HG02623 (cell line): ENCODE measurements around the gene RHOH.
"Not testable (repeated sequence)": the region's sequence is repeated elsewhere in the genome, so short reads cannot be mapped to it uniquely, and the experiment has no call there.

Experiments used
- ATAC-seq: cut with Tn5 transposase; IDR thresholded peaks from one replicate; pipeline ENCODE4 v1.9.1; 2021; ENCODE audit warnings: moderate library complexity; ENCODE audit not compliant: unreplicated experiment

The RHOH gene

DNA sequence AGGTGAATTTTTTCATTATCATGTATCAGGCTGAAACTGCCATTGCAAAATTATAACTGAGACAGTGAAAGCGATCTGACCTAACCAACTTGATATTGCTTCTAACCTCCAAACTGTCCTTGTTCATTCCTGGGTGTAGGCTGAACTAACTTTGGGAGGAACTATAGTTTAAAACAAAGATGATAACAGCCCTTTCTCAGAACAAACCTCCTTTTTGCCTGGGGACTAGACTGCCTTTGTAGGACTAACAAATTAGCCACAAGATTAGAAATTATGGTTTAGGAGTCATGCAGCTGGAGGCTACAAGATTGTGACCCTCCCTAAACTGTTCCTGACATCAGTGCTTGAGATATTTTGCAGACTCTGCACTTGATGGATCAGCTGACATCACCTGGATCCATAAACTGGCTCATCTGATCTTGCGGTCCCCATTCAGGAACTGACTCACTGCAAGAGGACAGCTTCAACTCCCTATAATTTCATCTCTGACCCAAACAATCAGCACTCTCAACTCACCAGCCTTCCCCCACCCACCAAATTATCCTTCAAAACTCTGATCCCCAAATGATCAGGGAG, 93.9 kb downstream of the RHOH start:
- not testable (repeated sequence) for ATAC-seq

DNA sequence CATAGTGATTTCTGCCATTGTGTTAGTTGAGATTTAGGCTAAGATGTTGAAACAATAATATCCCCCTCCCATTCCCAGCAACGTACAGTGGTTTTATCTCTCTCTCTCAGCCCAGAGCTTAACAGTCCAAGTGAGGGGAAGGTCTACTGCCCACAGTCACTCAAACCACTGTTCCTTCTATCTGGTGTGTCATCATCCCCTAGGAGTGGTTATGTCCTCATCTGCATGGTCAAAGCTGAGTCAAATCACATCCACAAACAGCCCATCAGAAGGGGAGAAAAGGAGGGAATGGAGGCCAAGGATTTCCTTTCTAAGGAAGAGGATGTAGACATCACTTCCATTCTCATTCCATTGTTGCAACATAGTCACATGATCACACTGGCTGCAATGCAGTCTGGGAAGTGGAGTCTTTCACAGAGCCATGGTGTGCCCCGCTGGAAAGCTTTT, 95.5 kb downstream of the RHOH start:
- ATAC-seq: no peak

DNA sequence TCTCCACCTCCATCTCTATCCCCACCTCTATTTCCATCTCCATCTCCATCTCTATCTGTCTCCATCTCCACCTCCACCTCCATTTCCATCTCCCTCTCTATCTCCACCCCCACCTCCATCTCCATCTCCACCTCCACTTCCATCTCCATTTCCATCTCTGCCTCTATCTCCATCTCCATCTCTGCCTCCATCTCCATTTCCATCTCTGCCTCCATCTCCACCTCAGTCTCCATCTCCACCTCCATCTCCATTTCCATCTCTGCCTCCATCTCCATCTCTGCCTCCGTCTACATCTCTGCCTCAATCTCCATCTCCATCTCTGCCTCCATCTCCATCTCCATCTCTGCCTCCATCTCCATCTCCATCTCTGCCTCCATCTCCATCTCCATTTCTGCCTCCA, 97.5 kb downstream of the RHOH start:
- no peak for ATAC-seq

DNA sequence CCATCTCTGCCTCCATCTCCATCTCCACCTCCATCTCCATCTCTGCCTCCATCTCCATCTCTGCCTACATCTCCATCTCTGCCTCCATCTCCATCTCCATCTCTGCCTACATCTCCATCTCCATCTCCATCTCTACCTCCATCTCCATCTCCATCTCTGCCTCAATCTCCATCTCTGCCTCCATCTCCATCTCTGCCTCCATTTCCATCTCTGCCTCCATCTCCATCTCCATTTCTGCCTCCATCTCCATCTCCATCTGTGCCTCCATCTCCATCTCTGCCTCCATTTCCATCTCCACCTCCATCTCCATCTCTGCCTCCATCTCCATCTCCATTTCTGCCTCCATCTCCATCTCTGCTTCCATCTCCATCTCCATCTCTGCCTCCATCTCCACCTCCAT, 98.2 kb downstream of the RHOH start:
- not testable (repeated sequence) for ATAC-seq

DNA sequence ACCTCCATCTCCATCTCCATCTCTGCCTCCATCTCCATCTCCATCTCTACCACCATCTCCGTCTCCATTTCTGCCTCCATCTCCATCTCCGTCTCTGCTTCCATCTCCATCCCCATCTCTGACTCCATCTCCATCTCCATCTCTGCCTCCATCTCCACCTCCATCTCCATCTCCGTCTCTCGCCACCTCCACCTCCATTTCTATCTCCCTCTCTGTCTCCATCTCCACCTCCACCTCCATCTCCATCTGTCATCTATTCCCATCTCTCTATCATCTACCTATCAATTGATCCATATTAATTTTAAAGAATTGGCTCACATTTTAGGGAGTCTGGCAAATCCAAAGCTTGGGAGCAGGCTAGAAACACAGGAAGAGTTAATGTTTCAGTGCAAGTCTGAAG, 98.7 kb downstream of the RHOH start:
- no peak for ATAC-seq
